ENCODE results near the gene LDHA. TPM values are rescaled to one million over a fixed set of nuclear protein-coding genes. Genes with fewer than 3 reads are reported as not detected.

Gene LDHA
- total RNA-seq, result 898 and 1,075 TPM in 2 replicates

DNA sequence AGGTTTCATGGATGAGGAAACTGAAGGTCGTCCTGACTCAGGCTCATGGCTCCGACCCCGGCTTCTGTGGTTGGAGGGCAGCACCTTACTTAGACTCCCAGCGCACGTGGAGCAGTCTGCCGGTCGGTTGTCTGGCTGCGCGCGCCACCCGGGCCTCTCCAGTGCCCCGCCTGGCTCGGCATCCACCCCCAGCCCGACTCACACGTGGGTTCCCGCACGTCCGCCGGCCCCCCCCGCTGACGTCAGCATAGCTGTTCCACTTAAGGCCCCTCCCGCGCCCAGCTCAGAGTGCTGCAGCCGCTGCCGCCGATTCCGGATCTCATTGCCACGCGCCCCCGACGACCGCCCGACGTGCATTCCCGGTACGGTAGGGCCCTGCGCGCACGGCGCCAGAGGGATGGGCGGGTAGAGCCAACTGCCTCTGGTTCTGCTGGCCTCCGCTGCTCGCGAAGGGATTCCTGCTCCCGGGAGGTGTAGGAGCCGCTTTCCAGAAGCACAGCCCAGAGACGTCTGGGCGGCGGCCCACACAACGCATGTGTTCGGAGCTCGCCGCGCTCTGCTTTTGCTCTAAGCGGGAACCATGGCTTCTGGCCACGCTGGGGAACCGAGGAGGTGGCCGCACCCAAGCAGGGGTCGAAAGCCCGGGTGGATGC, at the start of gene LDHA:
TSS of gene LDHA (plus strand) at position 289 of the 653 bp plus-strand sequence. CDS start 2,280 bp downstream, outside the sequence.
- DNase-seq (ENCODE audit: low read depth), result peak; percentile 86
- Histone ChIP-seq H3K36me3 (ENCODE audit: control insufficient read depth, insufficient read depth, low read length) (peaks cover 15% of the 10 kb centered on the region), H3K27me3 (ENCODE audit: control insufficient read depth, insufficient read depth, low read length) (no peaks in the 10 kb centered on the region), H3K4me3 (ENCODE audit: low read depth, low read length) (peak within 1 kb of the TSS; percentile 96)
- TF ChIP-seq, protein P1, sequence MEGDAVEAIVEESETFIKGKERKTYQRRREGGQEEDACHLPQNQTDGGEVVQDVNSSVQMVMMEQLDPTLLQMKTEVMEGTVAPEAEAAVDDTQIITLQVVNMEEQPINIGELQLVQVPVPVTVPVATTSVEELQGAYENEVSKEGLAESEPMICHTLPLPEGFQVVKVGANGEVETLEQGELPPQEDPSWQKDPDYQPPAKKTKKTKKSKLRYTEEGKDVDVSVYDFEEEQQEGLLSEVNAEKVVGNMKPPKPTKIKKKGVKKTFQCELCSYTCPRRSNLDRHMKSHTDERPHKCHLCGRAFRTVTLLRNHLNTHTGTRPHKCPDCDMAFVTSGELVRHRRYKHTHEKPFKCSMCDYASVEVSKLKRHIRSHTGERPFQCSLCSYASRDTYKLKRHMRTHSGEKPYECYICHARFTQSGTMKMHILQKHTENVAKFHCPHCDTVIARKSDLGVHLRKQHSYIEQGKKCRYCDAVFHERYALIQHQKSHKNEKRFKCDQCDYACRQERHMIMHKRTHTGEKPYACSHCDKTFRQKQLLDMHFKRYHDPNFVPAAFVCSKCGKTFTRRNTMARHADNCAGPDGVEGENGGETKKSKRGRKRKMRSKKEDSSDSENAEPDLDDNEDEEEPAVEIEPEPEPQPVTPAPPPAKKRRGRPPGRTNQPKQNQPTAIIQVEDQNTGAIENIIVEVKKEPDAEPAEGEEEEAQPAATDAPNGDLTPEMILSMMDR (IDR thresholded peaks at IDR 0.05; ENCODE audit: insufficient read depth, low read length, severe bottlenecking), result no peak
- FAIRE-seq, result no peak

DNA sequence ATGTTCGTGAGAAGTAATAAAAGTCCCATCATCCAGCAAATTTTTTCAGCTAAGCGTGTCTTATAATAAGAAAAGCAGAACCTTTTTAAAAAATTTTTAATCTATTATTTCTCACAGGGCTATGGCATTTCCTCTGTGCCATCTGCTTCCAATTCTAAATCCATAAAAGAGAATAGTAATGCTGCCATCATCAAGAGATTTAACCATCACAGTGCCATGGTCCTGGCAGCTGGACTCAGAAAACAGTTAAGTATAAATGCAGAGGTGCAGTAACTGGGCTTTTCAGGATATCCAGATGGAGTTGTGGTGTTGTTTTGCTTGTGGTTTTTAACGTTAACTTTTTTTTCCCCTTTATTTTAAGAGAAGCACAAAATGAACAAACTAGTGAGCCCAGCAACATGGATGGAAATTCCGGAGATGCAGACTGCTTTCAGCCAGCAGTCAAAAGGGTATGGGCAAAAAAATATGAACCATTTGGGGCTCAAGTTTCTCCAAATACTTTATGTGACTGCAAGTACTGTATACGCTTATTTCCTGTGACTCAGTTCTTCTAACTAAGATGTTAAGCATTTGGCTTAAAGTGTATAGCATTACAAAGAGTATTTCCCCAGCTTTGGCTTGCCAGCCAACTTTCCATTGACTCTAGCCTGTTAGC, 46.8 kb upstream of the LDHA start:
- no peaks in the 10 kb centered on the region for H3K27me3 ChIP-seq (ENCODE audit: control insufficient read depth, insufficient read depth, low read length)
- peaks cover 7% of the 10 kb centered on the region for H3K36me3 ChIP-seq (ENCODE audit: control insufficient read depth, insufficient read depth, low read length)
- FAIRE-seq, result no peak
- H3K4me3 ChIP-seq (ENCODE audit: low read depth, low read length), result no peak overlapping the region
- TF ChIP-seq, protein P1 (IDR thresholded peaks at IDR 0.05; ENCODE audit: insufficient read depth, low read length, severe bottlenecking), result no peak
- peak; percentile 47 for DNase-seq (ENCODE audit: low read depth)

DNA sequence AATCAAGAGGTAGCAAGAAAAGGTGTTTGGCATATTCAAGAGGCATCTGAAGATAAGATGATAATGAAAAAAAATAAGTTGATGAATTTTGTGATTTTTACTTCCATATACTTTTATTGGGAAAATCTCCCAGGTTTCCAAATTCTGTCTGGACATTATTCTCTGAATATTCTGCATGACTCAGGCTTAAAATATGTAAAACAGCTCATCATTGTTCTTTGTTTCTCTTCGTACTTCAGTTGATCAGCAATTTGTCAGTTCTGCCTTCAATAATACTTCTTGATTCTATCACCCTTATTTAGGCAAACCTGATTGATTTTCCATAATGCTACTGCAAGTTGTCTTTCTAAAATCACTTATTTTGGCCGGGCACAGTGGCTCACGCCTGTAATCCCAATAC, 41.8 kb upstream of the LDHA start:
- FAIRE-seq (no peak), DNase-seq (ENCODE audit: low read depth) (peak; percentile 40)
- Histone ChIP-seq H3K36me3 (ENCODE audit: control insufficient read depth, insufficient read depth, low read length) (peaks cover 12% of the 10 kb centered on the region), H3K27me3 (ENCODE audit: control insufficient read depth, insufficient read depth, low read length) (no peaks in the 10 kb centered on the region), H3K4me3 (ENCODE audit: low read depth, low read length) (no peak overlapping the region)
- TF ChIP-seq, protein P1 (IDR thresholded peaks at IDR 0.05; ENCODE audit: insufficient read depth, low read length, severe bottlenecking), result no peak

DNA sequence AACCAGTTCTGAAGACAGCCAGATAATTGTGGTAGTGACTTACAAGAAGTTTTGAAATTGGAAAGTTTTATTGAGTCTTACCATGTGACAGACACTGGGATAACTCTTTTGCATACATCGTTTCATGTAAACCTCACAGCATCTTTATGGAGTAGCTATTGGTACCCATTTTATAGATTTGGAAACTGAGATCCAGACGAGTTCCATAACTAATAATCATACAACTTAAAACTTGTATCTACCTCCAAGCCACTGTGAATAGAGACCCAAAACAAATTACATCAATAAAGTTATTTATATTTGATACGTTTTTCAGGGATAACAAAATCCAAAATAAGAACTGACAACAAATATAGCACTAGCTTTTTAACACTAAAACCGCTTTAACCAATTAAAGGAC, 35.7 kb upstream of the LDHA start:
- TF ChIP-seq, protein P1 (IDR thresholded peaks at IDR 0.05; ENCODE audit: insufficient read depth, low read length, severe bottlenecking), result no peak
- FAIRE-seq (no peak), DNase-seq (ENCODE audit: low read depth) (no peak)
- H3K4me3 ChIP-seq (ENCODE audit: low read depth, low read length), result no peak overlapping the region
- no peaks in the 10 kb centered on the region for H3K27me3 ChIP-seq (ENCODE audit: control insufficient read depth, insufficient read depth, low read length)
- H3K36me3 ChIP-seq (ENCODE audit: control insufficient read depth, insufficient read depth, low read length), result peaks cover 16% of the 10 kb centered on the region

DNA sequence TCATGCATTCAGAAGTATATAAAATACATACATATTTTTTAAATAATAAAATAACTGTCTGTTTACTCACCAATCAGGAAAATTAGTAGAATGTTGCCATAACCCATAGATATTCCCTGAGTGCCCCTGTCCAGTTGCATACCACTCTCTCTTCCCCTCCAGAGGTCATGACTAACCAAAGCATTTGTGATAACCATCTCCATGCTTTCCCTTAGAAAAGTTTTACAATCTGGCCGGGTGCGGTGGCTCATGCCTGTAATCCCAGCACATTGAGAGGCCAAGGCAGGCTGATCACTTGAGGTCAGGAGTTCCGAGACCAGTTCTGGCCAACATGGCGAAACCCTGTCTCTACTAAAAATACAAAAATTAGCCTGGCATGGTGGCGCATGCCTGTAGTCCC, 33.2 kb upstream of the LDHA start:
- Histone ChIP-seq H3K4me3 (ENCODE audit: low read depth, low read length) (no peak overlapping the region), H3K36me3 (ENCODE audit: control insufficient read depth, insufficient read depth, low read length) (peaks cover 20% of the 10 kb centered on the region)
- no peak for DNase-seq (ENCODE audit: low read depth)

More for the DNA sequence above, 33.2 kb upstream of the LDHA start:
- TF ChIP-seq, protein P1 (IDR thresholded peaks at IDR 0.05; ENCODE audit: insufficient read depth, low read length, severe bottlenecking), result no peak
- FAIRE-seq, result no peak
- no peaks in the 10 kb centered on the region for H3K27me3 ChIP-seq (ENCODE audit: control insufficient read depth, insufficient read depth, low read length)
